ENCODE data around the gene STAMBP.

GRCh38 chr2:73911548-73912208 lies 82.9 kb downstream of the STAMBP start:
- TF ChIP-seq POLR2AphosphoS5 (IDR thresholded peaks at IDR 0.05) (no peak), POLR2A (IDR thresholded peaks at IDR 0.05) (no peak)

Data from breast epithelium (tissue), 3 donors.